A204.1 (cell line): ENCODE results near the gene NCKIPSD.

Experiments
- FAIRE-seq: peaks from 2 replicates; lab custom pipeline; 2012; peaks lifted over from hg19 to GRCh38; lab: Jason Lieb, UNC

Gene NCKIPSD

DNA sequence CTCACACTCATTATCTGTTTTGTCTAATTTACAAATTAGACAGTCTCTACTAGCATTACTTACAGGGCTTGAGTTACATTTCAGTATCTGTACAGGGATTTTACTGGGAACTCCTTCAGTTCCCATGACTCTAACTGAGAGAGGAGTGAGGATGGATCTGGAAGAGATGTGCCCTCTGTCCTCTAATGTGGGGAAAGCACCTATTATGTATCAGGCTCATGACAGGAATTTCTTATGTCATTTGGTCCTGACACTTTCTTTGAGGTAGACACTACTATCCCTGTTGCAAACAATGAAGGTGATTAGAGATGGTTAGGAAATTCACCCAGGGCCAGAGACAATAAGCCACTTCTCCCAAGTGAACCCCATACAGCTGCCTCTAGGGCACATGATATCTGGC lies 10.9 kb upstream of the NCKIPSD start:
- no peak for FAIRE-seq

DNA sequence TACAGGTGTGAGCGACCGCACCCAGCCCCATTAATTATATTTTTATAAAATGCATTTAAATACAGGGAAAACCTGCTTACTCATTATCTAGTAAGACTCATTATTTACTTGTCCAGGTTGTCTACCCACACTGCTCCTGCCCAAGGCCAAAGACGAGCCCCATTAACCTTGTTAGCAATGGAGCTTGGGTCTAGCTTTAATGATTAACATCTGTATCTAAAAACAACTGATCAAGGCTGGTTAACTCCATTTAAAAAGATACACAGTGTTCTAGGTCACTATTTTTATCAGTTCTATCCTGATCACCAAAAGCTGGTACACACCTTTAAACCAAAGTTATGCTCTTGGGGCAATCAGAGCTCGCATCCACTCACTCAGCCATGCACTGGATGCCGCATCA lies 10.4 kb upstream of the NCKIPSD start:
- no peak for FAIRE-seq

DNA sequence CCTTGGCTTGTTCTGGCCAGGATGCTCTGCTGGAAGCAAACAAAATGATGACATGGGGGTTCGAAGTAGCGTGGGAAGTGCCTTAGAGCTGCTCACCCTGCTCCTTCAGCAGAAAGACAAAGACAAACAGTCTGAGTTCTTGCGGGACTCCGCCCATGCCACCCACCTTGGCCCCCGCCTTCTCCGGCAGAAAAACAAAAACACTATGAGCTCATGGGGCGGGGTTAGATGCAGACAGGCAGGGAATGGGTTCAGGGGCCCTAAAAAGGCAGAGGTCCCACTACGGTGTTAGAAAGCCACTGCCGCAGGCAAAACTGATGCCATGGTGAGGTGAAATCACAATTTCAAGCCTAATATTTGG lies 9.7 kb upstream of the NCKIPSD start:
- no peak for FAIRE-seq

DNA sequence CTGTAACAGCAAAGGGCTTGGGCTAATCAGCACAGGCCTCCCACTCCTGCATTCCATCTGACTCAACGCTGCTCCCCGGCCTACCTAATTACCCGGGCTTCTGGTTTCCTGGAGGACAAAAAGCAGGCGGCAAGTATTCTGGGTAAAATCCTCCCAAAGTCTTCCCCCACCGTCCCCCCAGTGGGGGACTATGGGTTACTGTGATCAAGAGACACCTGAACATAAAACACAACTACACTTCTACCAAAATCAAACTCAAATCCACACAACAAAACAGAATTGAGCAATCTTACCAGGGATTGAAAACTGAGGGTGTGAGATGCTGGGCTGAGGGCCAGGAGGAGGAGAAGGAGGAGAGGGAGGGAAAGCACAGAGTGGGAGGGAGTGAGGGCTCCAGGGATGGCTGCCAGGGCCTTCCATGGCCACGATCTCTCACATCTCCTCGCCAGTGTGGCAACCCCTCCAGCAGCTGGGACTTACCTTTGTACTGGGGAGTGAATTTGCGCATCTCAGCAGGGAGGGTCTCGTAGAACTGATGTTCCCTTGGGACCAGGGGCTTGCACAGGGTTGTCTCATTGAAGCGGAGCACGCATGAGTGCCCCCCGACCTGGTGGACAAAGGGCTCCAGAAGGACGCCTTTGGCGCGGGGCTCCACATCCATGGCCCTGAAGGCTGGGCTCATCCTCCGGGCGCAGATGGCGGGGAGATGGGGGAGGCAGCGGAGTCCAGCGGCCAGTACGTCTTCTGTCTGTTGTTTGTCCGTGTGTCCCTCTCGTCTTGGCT lies 9.1 kb upstream of the NCKIPSD start:
- no peak for FAIRE-seq

DNA sequence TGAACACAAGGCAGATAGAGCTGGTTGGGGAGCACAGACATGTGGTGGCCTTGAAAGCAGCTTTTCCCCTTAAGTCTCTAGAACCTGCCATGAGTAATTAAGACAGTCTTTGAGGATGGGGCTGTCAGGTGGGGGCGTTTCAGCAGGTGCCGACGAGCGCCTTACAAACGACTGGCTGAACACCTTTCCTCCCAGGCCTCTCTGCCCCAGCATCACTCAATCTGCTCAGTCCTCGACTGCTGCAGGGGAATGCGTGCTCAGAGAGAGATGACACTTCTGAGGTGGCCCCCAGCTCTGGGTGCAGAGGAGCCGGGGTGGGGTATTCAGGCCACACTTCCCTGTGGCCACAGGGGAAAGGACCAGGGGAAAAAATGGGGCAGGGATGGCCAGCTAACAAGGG lies 8.1 kb upstream of the NCKIPSD start:
- FAIRE-seq, result no peak

DNA sequence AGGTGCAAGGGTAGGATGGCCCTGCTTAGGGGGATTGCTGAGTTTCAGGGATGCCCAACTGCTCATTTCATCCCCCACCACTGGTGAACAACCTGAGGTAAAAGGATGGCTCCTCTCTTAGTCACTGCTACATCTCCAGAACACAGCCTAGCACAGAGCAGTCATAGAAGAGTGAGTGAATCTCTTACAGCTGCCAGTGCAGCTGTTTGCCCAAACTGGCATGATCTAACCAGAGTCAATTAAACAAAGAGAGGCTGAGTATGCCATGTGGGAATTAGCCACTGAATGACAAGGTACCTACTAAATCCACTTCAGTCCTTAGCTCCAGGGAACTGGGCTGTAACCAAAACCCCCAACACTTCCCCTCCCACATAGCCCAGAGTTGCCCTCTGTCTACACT lies 6.8 kb upstream of the NCKIPSD start:
- no peak for FAIRE-seq

DNA sequence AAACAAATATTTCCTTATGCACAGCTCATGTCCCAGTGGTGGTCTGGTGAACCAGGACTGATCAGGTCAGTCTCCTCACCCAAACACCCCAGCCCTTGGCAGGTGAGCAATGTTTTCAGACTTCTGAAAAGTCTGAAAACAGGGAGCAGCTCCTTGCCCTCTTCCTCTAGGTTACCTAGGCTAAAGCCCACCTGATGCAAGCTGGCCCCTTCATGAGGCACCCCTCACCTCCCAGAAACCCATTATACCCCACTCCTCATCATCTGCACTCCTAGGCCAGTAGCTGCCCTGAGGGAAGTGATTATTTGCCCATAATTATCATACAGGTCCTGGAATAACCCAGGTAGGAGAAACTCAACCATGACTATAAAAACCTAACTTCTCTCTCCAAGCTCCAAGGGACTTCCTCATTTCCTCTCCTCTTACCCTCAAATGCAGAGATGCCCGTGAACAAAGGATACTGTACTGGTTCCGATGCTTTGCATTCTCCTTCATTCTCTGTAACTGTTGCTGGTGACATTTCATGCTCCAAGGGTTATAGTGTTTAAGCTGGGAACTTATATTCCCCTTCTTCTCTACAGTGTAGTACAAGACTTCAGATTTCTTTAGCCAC lies 5.2 kb upstream of the NCKIPSD start:
- FAIRE-seq, result no peak

DNA sequence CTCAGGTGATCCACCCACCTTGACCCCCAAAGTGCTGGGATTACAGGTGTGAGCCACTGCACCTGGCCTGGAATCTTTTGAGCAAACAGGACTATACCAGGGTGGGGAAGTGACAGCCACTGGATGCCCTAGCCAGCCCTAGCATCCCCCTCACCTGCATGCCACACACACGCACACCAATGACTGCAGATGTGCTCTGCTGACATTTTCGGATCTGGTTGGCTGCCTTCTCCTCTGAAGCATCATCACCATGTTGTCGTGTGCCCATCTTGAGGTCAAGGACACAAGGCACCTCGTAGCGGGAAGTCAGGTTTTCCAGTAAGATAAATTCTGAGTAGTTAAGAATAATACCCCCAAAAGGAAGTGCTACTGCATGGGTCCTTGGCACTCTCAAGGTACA lies 3.7 kb upstream of the NCKIPSD start:
- FAIRE-seq, result no peak

DNA sequence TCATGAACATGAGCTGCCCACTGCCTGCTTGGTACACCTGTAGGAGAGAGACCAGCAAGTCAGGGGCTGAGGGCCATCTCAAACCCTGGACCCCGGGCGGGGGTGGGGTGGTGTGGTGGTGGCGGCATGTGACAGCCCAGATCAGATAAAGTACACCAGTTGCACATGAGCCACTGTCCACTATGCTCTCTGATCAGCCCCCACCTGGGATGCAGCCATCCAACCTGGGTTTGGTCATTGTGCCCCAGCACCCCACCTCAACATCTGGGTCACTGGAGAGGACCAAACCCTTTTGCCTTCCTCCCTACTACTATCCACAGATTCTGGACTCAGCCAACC lies 3.0 kb upstream of the NCKIPSD start:
- FAIRE-seq, result no peak

DNA sequence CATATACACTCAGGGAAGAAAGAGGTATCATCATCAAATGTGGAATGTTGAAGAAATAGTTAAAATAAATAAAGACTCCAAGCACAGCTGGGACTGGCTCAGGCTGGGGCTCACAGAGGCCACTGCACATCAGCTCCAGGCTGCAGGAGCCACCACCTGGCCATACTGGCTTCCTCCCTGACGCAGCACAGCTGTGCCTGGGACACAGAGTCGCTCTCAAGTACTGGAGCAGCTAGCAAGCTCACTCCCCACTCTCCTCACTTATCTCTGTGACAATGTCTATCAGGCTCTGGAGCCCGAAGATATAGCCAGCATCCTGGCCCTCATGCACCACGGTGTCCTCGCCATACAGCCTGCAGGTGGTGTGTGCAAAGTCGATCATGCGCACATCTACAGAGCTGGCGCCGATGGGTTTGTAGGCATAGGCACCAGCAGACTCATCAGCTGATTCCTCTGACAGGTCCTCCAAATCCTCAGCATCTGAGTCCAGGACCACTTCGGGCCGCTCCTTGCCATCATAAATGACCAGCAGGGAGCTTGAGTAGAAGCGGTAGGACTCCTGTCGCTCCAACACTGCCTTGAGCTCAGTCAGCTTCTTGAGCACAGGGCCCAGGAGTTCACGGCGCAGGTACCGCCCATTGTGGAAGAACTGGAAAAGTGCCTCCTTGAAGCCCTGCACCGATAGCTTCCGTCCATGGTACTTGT lies 2.5 kb upstream of the NCKIPSD start:
- FAIRE-seq, result no peak

DNA sequence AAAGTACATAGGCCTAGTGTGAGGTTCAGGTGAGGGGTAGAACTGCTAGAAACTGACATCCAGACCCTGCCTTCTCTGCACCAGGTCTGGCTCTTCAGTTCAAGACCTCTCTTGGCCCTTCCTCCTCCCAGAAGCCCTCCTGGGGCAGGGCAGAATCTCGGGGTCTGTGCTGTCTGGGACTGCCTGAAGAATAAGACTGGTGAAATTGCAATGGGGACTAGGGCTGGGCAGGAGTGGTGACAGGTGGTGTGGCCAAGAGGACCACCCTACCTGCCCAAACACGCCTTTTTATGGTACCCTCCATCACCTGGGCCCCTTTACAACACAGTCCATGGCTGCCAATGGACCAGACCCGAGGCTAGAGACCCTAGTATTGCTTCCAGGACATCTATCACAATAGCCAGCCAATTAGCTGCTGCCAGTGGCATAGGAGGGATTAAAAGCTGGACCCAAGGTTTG lies 1.5 kb upstream of the NCKIPSD start:
- no peak for FAIRE-seq

DNA sequence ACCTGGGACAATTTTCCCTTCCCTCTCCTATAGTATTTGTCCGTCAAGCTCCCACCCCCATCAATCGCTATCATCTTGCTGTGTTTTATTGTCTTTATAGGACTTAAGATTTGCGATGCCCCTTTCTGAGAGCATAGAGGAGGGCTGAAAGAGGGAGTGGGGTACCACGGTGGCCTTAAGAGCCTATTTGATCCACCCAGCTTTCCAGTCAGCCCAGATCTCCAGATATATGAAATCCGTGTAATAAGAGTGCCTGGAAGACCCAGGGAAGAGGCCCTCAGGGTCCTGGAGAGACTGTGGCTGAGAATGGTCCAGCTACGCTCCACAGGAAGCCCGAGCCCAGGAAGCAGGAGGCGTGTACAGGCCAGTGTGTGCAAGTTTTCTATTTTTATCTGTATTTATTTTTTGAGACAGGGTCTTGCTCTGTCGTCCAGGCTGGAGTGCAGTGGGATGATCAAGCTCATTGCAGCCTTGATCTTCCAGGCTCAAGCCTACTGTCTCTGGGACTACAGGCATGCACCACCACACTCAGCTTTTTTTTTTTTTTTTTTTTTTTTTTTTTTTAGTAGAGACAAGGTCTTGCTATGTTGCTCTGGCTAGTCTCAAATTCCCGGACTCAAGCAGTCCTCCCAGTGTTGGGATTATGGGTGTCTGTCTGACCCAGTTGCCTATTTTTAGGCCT lies 964 bp upstream of the NCKIPSD start:
- no peak for FAIRE-seq

DNA sequence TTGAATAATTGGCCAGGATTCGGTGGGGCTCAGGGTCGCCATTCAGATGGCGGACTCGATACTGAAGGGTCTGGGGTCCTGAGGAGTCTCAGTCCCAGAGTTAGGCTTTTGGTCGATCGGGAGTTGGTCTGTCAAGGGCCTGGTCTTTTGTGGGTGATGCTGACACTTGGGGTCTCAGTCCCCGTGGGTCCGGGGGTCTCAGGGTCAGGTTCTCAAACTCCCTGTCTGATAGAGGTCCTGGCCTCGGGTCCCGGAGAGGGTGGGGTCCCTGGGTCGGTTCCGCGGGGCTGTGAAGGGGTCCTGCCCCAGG lies 467 bp downstream of the NCKIPSD start:
- no peak for FAIRE-seq

DNA sequence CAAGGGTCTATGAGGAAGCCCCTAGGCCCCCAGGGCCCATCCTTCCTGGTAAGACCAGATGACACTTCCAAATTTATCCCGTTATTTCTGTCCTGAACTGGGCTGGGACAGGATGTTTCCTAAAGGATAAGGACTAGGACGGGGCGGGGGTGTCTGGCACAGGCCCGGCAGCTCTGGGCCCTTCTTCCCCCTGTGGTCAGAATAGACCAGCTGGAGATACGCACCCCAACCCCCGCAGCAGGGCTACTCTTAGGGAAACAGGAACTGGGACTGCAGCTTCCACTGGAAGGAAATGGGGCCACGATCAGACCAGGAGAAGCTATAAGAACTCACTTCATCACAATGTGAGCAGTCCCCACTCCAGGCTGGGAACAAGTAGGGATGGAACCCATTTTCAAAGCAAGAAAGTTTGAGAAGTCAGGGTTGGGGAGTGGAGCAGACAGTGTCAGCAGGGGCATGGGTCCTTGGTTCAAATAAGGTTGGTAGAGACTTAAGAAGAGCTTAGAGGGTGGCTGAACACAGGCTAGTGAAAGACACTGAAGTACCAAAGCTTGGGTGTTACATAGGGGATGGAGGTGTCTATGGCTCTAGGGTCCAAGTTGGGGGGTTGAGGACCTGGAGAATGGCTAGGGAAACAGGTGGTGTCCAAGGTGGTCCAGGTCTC lies 1.1 kb downstream of the NCKIPSD start:
- FAIRE-seq, result no peak

DNA sequence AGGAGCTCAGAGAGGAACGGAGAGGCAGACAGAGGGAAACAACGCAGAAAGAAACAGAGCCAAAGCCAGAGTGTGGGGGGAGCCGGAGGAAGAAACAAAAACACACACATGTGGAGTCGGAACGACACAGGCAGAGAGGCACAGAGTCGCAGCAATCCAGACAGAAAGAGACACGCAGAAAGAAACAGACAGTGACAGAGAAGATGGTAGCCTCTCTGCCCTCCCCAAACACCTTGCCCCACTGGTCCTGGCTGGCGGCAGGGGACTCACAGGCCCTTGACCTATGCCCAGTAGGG lies 1.7 kb downstream of the NCKIPSD start:
- FAIRE-seq, result no peak

DNA sequence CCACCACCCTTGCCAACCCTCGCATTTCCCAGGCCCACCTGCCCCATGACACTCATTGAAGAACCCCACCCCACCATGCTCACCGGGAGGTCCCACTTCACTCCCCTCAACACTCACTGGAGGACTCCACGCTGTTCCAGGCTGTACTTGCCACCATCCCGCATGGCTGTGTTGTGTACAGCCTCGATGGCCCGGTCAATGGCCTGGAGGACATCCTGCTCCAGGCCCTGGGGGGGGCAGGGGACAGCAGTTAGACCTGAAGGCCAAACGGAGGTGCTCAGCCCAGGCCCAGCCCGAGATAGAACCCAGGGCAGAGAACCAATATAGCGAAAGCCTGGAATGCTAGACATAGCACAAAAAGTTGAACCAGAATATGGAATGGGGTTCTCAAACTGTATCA lies 2.9 kb downstream of the NCKIPSD start:
- no peak for FAIRE-seq

DNA sequence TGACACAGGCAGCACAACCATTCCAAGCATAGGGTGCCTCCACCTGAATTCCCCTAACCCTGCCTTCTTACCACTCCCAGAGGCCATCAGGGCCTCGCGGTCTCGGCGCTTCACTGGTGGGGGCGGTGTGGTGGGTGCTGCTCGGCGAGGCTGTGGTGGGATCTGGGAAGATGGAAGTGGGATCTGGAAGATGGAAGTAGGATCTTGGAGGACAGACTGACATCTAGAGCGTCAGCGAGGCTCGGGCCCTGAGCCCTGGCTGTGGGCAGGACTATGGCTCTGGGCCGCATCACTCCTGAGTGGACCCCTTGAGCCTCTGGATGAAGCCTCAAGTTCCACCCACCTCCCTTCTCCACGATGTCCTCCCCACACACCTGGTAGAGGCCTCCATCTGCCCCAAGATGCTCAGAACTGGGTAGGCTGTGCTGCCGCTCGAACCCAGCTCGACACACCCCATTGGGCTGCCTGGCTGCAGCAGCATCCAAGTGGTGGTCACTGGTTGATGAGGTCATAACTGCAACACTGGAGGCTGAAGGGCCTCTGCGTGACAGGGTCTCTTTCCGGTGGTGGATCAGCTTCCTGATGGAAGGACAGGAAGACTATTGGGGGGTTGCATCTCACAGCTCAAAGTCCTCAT lies 3.6 kb downstream of the NCKIPSD start:
- no peak for FAIRE-seq

DNA sequence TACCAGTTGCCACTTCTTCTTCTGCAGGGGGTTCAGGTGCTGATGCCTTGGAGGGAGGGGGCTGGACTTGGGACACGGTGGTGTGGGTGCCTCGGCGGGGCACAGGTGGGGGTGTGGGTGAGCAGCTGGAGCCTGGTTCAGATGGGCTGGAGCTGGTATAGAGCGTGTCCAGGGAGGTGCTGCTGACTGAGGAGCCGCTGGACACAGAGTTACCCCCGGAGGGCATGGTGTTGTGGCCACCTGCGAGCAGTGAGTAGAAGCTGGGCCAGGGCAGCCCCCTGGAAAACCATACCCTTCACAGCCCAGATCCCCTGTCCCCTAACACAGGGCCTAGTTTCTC lies 4.2 kb downstream of the NCKIPSD start:
- no peak for FAIRE-seq

DNA sequence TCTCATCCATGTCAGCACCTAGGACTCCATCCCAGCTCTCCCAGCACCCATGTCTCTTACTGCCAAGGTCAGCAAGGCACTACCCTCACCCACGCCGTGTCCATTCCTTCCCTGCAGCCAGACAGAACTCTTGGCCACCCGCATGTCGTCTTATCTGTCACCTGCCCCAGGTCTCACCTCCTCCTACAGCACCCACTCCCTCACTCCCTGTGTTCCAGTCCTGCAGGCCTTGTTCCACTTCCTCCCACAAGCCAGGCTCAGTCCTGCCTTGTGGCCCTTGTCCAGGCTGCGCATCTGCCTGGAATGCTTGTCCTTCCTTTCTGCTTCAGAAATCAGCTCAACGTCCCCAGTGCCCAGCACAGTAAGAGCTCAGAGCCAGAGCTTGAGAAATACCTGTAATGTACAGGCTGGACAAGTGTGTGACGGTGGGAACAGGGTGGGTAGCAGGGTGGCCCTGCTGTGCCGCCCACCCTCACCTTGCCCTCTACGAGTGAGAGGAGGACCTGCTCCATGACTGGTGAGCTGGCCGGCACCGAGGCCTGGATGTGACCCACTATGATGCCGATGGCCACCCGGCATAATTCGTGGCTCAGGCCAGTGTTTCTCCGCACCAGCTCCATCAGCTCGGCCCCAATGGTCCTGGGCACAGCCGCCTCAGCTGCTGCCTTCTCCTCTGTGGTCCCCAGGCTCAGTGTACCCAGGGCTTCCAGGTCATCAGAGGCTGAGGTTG lies 4.7 kb downstream of the NCKIPSD start:
- no peak for FAIRE-seq

DNA sequence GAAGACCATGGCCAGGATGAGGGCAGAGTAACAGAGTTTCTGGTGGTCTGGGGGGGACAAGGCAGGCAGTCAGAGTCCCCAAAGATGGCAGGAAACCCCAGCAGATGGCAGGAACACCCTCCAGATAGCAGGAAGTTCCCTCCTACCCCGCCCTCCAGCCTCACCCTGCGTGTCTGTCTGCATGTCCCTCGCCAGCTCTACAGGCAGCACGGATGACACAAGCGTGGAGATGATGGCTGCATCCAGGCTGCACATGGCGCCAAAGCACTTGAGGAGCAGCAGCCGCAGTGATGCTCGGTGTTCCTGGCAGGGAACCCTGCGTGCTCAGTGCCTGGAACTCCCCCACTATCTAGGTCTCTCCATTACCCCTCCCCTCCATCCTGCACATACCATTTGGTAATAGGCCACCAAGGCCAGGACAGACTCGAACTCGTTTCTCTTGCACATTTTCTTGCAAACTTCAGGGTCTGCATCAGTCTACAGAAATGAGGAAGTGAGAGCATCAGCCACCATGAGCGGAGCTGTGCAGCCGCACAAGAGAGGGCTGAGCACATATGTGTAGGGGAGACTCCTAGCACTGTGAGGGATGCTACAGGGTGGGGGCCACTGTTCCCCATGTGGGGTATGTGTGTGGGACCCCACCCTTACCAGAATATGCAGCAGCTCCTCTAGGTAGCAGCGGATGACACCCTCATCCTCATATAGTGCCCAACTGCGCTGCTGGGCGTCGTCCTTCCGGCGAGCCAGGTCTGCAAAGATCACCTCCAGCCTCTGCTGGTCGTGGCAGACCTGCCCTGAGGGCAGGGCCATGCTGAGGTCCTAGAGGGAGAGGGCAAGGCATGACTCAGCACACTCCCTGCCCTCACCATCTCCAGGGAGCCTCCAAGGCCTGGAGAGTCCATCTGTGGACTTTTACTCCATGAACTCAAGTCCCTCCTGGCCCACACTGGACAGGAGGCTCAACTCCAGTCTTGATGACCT lies 6.0 kb downstream of the NCKIPSD start:
- FAIRE-seq, result no peak
